ENCODE measurements around the gene CHD2.

CHD2 gene

DNA sequence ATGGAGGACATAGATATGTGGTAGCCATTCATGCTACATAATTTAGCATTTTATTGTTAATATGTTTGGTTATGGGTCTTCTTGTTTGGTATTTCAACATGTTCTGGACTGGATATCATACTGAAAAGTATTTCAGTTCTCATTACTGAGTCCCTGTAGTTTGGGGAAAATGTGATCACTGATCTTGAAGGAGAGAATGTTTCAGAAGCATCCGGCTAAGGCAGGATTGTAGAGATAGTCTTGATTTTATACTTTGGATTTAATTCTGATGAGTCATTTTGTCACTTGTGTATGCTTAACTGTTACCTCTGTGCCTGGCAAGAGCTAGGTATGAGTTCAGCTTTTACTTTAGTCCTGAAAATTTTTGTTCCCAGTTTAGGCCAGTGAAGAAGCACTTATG lies 7.1 kb downstream of the CHD2 start:
- no peak for TF ChIP-seq ZNF70 (CRISPR knock-in tag; IDR thresholded peaks at IDR 0.05)
- TF ChIP-seq CREB5 (CRISPR knock-in tag; IDR thresholded peaks at IDR 0.05; ENCODE audit: low read depth) = no peak
- TF ChIP-seq ESRRG (CRISPR knock-in tag; IDR thresholded peaks at IDR 0.05) = no peak
- no peak for TF ChIP-seq PATZ1 (CRISPR knock-in tag; IDR thresholded peaks at IDR 0.05; ENCODE audit: borderline replicate concordance)
- TF ChIP-seq ZNF565 (CRISPR knock-in tag; conservative IDR thresholded peaks at IDR 0.05; ENCODE audit: low read depth) = no peak
- TF ChIP-seq BACH2 (CRISPR knock-in tag; IDR thresholded peaks at IDR 0.05; ENCODE audit: borderline replicate concordance) = no peak
- TF ChIP-seq TOX (CRISPR knock-in tag; IDR thresholded peaks at IDR 0.05; ENCODE audit: borderline replicate concordance) = no peak
- TF ChIP-seq ZNF8 (CRISPR knock-in tag; IDR thresholded peaks at IDR 0.05) = no peak
- TF ChIP-seq ZC3H10 (CRISPR knock-in tag; IDR thresholded peaks at IDR 0.05) = no peak
- no peak for TF ChIP-seq PPARA (CRISPR knock-in tag; IDR thresholded peaks at IDR 0.05; ENCODE audit: borderline replicate concordance)
- TF ChIP-seq ISL1 (CRISPR knock-in tag; IDR thresholded peaks at IDR 0.05) = no peak
- no peak for TF ChIP-seq ARNTL (CRISPR knock-in tag; IDR thresholded peaks at IDR 0.05; ENCODE audit: borderline replicate concordance, low read depth)
- no peak for TF ChIP-seq GLIS3 (CRISPR knock-in tag; IDR thresholded peaks at IDR 0.05)
- no peak for TF ChIP-seq RARB (CRISPR knock-in tag; IDR thresholded peaks at IDR 0.05)
- TF ChIP-seq POU6F1 (CRISPR knock-in tag; IDR thresholded peaks at IDR 0.05; ENCODE audit: borderline replicate concordance, low read depth) = no peak
- no peak for TF ChIP-seq ZFP3 (CRISPR knock-in tag; IDR thresholded peaks at IDR 0.05)
- TF ChIP-seq CSDC2 (CRISPR knock-in tag; IDR thresholded peaks at IDR 0.05) = no peak
- no peak for TF ChIP-seq TCF4 (CRISPR knock-in tag; IDR thresholded peaks at IDR 0.05; ENCODE audit: borderline replicate concordance)
- TF ChIP-seq SNAI2 (CRISPR knock-in tag; IDR thresholded peaks at IDR 0.05) = no peak
- no peak for ATAC-seq

DNA sequence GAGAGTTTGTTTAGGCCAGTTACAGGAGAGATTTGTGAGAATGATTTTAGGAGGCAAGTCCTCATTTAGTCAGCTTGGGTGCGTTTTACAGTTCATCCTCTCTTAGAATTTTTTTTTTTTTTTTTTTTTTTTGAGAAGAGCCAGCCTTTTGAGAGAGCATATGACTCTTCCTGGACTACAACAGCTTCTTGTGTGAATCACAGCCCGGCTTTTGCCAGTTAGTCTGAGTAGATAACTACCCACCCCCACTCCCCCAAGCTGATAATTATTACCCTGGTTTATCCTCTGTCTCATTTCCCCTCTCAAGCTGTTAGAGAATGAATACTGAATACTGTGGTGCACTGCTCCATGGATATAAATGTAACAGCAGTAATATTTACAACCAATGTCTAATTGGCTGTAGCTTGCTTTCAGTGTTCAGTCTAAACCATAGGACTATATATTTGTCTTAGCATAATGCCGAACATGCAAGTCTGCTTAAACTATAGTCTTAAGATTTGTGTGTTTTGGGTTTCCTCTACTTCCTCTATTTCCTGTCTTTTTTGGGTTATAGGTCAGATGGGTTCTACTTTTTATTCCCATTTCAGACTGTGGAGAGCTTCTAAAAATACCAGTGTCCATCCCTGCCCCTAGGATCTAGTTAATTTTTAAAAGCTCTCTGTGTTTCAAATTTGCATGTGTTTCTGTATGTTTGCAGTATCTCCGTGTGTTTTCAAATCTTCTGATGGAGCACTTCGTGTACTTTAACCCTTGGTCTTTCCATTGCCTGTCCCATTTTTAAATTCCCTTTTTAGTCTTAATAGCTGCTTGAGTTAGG lies 8.0 kb downstream of the CHD2 start:
- no peak; the same call in 2 of the 3 replicates for ATAC-seq
- TF ChIP-seq SNAI2 (CRISPR knock-in tag; IDR thresholded peaks at IDR 0.05) (no peak), ZNF565 (CRISPR knock-in tag; conservative IDR thresholded peaks at IDR 0.05; ENCODE audit: low read depth) (no peak), BACH2 (CRISPR knock-in tag; IDR thresholded peaks at IDR 0.05; ENCODE audit: borderline replicate concordance) (no peak)

DNA sequence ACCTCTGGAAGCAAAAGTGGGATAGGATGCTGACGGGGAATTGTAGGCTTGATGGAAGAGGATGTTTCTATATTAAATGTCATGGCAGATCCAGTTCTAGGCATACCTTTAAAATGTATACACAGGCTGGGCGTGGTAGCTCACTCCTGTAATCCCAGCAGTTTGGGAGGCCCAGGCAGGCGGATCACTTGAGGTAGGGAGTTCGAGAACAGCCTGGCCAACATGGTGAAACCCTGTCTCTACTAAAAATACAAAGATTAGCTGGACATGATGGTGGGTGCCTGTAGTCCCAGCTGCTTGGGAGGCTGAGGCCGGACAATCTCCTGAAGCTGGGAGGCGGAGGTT lies 8.6 kb downstream of the CHD2 start:
- TF ChIP-seq TSHZ2 (CRISPR knock-in tag; IDR thresholded peaks at IDR 0.05) = no peak
- TF ChIP-seq ESRRG (CRISPR knock-in tag; IDR thresholded peaks at IDR 0.05) = no peak
- TF ChIP-seq GLIS3 (CRISPR knock-in tag; IDR thresholded peaks at IDR 0.05) = no peak
- no peak for TF ChIP-seq CSDC2 (CRISPR knock-in tag; IDR thresholded peaks at IDR 0.05)
- no peak for TF ChIP-seq ISL1 (CRISPR knock-in tag; IDR thresholded peaks at IDR 0.05)
- no peak for TF ChIP-seq PATZ1 (CRISPR knock-in tag; IDR thresholded peaks at IDR 0.05; ENCODE audit: borderline replicate concordance)
- TF ChIP-seq SNAI2 (CRISPR knock-in tag; IDR thresholded peaks at IDR 0.05) = no peak
- TF ChIP-seq ARNTL (CRISPR knock-in tag; IDR thresholded peaks at IDR 0.05; ENCODE audit: borderline replicate concordance, low read depth) = no peak
- TF ChIP-seq OSR1 (CRISPR knock-in tag; IDR thresholded peaks at IDR 0.05) = no peak
- no peak for TF ChIP-seq RARB (CRISPR knock-in tag; IDR thresholded peaks at IDR 0.05)
- TF ChIP-seq CREB5 (CRISPR knock-in tag; IDR thresholded peaks at IDR 0.05; ENCODE audit: low read depth) = no peak
- TF ChIP-seq TCF4 (CRISPR knock-in tag; IDR thresholded peaks at IDR 0.05; ENCODE audit: borderline replicate concordance) = no peak
- TF ChIP-seq ZNF565 (CRISPR knock-in tag; conservative IDR thresholded peaks at IDR 0.05; ENCODE audit: low read depth) = no peak
- TF ChIP-seq ZFP3 (CRISPR knock-in tag; IDR thresholded peaks at IDR 0.05) = no peak
- TF ChIP-seq ZNF70 (CRISPR knock-in tag; IDR thresholded peaks at IDR 0.05) = no peak
- TF ChIP-seq ZC3H10 (CRISPR knock-in tag; IDR thresholded peaks at IDR 0.05) = no peak
- TF ChIP-seq ZFP30 (CRISPR knock-in tag; IDR thresholded peaks at IDR 0.05) = no peak
- no peak for TF ChIP-seq POU6F1 (CRISPR knock-in tag; IDR thresholded peaks at IDR 0.05; ENCODE audit: borderline replicate concordance, low read depth)
- no peak for TF ChIP-seq PPARA (CRISPR knock-in tag; IDR thresholded peaks at IDR 0.05; ENCODE audit: borderline replicate concordance)
- no peak for ATAC-seq
